NOMO-1 treated with dmso at 0.1 percent for 144 hours (cell line): ENCODE results near the gene HSD11B1.

Experiments used
- DNase-seq: peaks from one replicate; lab custom pipeline; 2025; ENCODE audit not compliant: unreplicated experiment; lab: John Stamatoyannopoulos, UW

HSD11B1 gene

DNA sequence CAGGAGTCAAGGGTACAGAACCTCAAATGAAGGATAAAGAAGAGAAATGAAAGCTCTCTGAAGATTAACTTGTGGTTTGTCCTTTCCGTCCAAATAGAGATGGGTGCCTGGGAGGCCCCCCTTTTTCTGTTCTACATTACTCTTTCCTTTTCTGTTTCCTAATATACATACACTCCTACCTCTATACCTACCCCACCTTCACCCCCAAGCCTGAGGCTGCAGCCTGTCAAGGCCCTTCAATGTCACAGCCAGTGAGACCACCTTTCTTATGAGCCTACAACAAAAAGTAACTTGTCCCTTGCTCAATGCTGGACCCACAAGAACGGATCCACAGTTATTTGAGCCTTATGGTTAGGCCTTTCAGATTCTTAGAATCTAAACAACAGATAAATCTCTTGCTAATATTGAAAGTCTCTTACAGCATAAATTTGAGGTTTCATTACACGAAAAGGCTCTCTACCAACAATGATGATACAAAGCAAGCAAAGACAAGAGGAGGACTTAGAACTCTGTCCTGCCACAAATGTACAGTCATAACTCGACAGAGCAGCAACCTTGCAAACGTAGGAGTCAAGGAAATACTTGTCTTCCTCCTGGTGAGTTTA is 47.1 kb downstream of the HSD11B1 start:
- DNase-seq = no peak

DNA sequence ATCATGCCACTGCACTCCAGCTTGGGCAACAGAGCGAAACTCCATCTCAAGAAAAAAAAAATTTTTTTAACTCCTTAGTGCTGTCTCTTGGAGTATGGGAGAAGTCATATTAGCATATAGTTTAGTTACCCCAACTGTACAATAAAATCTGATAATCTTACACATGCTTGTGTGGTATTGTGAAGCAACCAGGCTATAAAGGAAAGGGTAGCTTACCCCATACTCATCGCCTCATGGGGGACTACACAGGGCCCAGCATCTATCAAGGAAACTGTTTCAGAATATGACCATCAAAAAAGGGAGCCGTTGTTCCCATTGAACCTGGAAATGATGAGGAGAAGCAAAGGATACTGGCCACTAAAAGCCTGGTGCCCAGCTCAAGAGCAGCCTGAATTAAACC is 48.2 kb downstream of the HSD11B1 start:
- no peak for DNase-seq

DNA sequence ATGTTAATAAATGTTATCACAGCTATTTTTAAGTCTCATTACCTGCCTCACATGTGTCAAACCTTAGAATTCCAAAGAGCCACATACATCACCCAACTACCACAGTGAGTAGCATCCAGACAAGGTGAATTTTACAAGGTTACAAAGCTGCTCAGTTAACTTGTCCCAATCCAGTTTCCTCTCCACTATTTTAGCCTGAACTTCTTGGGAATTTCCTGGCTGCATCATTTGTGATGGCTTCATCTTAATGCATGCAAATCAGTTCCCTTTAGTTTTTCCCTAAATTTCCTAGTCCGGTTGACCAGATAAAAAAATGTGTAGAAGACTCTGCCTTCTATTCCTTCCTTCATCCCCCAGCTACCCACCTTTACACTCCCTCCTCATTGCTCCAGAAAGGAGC is 50.6 kb downstream of the HSD11B1 start:
- DNase-seq = no peak

DNA sequence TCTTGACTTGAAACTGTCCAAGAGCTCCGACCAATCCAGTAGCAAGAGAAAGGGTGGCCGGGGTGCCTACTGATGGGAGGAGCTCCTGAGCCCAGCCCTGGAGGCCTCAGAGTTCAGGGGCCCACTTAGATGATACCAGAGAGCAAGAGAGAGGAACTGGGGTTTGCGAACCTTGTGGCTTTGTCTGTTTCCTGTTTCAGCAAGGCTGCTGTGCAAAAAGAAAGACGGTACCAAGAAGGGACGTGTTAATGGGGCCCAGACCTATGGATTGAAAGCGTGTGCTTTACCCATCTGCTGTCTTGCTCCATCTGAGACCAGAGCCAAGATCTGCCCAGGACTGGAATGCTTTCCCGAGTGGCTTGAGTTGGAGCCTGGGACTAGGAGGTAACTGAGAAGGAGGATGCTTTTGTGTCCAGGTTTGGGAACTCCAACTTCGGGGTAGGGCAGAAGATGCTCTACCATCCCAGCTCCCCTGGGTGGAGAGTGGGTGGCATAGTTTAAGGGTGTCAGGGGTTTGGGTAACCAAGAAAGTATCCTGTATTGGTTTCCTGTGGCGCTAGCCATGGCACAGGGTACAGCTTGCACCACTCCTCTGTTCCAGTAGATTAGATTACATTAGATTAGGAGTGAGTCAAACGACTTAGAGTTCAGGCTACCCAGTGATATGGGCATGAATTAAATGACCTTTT is 51.4 kb downstream of the HSD11B1 start, which contains the start of gene TRAF3IP3:
TRAF3IP3 (plus strand) TSS at position 128 of the 689 bp plus-strand sequence. CDS start 3,987 bp downstream, outside the sequence.
- DNase-seq = peak; percentile 91

DNA sequence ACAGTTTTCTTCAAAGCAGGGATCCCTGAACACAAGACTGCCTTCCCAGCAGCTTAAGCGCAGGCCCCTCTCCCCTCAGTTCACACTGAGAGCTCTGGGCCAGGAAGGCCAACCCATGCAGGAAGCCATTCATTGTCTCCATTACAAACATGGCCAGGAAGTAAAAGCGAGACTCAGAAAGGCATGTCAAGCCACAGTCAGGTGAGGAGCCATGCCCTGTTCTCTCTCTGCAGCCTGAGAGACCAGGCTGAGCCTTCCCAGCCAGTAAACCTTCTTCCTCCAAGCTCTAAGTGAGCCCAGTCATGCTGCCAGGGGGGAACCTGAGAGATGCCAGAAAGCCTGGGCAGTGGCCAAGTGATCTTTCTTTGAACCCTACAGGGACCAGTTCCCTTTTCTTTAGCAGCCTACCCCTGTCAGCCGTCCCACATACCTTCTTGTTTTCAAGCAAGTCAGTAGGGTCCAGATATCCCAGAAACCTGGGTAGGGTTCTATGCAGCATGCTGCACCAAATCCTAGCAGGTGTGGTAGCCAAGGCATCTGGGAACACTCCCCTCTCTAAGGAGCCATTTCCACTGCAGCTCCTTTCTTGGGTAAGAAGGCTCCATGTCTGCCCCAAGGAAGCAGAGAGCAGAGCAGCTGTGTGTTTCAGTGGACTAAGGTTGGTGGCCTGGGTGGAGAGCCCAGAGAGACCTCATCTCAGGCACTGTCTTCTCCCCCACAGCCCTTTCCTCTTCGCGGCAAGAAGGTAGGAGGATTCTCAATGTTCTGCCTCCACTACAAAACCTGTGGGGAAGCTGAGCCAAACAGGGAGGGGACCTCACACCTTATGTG is 52.2 kb downstream of the HSD11B1 start:
- DNase-seq = peak; percentile 59

DNA sequence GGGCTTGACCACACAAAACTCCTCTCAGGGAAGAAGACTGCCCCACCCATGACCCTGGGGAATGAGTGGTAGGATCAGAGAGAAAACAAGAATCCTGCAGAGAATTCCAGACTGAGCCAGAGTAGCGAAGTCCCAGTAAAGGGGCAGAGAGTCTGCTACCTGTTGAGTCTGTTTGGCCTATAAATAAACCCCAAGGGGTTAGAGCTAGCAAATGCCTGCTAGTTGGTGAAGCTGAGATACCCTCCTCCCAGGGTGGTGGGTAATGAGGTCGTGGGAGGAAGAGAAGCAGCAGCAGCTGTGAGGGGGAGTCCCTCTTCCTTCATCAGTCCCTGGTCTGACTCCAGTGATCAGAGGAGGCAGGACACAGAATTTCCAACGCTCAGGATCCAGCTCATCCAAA is 53.8 kb downstream of the HSD11B1 start:
- DNase-seq = no peak

DNA sequence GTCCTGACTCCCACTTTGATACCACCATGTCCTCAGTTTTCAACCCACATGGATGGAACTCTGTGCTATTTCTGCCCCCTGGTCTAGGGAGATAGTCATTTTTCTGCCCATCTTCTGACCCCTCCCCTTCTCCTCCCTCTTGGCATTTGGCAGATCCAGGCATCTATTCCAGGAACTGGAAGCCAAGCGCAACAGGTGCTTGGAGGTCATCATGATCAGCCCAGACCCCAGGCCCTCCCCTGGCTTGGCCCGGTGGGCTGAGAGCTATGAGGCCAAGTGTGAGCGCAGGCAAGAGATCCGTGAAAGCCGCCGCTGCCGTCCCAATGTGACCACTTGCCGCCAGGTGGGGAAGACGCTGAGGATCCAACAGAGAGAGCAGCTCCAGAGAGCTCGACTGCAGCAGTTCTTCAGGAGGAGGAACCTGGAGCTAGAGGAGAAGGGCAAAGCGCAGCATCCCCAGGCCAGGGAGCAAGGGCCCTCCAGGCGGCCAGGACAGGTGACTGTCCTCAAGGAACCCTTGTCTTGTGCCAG is 55.2 kb downstream of the HSD11B1 start:
- no peak for DNase-seq

DNA sequence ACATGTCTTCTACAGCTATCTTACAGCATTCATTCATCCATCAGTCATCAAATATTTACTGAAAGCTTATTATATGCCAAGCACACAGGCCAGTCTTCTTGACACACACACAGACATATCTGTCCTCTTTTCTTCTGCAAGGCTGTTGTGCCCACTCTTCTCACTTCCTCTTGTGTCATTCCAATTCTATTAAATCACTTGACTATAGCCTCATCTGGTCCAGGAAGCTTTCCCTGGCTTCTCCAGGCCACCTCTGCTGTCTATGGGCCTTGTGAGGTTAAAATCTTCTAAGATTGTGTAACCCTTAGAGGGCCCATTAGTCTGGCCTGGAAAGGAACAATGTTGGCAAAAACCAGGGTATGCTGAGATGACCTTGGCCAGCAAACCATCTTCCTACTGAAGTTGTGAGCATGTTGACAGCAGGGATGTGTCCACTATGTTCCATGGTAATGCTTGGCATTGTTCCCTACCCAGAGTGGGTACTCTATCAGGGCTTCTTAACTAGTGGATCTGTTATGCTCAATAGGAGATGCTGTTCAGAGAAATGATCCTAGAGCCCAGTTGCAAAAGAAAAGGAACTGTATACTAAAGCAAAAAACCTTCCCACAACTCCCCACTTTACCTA is 56.5 kb downstream of the HSD11B1 start:
- no peak for DNase-seq

DNA sequence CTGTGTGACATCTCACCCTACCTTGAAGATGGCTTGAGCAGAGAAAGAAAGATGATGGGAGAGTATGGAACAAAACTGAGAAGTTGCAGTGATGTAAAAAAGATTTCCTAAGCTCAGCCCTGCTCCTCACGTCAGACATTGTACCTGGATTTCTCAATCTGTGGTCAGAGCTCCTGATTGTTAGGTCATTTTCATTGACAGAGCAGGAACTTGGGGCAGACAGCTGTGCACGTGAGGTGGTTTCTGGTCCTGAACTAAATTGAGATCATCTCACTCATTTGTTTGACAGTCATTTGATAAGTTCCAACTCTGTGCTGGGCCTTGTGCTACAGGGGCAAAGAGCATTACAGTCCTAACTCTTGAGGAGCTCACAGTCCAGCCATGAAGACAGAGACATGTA is 61.4 kb downstream of the HSD11B1 start:
- peak; percentile 44 for DNase-seq

DNA sequence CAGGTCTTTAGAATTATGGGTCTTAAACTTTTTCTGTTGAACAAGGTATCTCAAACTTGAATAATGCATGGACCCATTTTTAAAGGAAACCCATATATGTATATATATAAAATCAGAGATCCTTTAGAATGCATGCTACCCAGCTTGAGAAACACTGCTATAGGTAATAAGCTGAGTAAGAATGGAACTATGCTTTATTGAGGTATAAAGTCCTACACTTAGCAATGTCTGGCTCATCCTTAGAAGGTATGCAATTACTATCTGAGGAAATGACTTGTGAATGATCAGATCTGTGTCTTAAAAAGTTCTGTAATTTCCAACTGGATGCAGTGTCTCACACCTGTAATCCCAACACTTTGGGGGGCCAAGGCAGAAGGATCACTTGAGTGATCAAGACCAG is 62.5 kb downstream of the HSD11B1 start:
- no peak for DNase-seq

DNA sequence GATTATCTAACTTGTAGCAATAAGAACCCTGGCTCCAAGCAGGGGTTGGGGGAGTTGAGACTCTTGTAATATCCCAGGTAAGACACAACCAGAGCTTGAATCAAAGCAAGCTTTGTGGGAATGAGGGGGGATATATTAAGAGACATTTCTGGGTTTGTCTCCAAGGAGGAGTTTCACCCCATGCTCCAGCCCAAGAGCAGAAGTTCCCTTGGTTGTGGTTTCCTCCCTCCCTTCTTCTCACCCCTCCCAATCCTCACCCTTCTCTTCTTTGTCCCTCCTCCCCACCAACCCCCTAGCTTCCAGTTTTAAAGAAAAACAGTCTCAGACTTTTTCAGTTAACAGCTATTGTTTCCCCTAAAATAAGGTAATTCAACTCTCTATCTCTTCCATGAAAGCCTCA is 63.1 kb downstream of the HSD11B1 start:
- DNase-seq = peak; percentile 57

DNA sequence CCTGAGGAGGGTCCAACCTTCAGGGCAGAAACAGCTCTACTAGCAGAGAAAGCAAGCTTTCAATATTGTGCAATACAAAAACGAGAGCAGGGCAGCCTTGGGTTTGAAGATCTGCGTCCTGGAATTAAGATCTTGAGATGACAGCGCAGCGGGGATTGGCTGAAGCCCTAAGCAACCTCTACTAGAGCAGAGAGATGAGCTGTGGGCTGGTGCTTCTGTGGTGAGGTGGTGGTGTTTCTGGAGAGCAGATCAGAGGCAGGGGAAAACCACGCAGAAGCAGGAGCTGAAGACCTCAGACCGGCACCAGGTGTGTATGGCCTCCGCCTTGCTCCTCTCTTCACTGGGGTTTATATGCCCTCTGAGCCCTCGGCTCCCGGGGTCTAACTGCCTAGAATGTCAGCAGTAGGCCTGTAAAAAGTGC is 63.7 kb downstream of the HSD11B1 start:
- DNase-seq = peak; percentile 45

DNA sequence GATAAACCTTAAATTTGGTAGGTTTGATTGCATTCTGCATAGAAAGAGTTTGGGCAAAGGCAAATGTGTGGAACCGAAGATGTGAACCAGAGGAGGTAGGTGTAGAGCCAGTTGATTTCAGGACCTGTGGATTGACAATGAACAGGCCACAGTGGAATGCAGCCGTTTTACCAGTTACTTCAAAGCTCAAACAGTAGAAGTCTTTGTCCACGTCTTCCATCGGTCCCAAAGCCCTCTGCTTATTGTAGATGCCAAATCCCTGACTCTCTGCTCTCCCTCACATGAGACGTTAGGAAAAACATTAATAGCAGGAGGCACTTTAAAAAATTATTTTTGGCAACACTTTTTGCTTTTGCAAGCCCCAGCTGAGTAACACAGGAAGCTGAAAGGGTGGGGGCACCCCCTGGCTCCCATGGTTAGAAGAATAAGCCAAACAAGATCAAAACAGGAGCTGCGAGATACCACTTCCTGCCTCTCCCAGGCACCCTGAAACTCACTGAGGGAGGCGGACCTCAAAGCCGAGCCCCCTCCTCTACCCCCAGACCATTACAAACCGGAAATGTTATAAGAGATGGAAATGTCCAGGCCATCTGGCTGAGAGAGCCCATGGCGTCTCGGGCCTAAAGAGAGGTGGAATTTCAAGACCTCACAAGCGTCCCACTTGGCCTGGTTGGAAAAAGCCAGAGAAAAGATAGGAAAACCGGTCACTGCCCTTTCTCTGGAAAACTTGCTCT is 64.7 kb downstream of the HSD11B1 start:
- peak; percentile 33 for DNase-seq

DNA sequence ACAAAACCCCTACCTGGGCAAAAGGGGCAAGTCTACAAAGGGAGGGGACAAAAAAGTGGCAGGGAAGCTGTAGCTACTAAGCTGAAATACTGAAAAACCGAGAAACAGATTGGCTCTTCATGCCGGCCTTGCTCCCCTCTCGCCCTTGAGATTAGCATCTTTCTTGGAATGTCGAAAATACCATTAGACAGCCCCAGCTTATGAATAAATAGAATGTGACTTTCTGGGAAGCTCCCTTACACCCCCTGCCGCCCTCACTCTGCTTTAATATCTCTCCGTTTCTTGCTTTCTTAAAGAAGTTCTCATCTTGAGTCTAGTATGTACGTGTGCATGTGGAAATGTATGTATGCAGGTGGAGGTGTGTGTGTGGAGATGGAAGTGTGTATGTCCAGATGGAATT is 65.3 kb downstream of the HSD11B1 start:
- DNase-seq = no peak

DNA sequence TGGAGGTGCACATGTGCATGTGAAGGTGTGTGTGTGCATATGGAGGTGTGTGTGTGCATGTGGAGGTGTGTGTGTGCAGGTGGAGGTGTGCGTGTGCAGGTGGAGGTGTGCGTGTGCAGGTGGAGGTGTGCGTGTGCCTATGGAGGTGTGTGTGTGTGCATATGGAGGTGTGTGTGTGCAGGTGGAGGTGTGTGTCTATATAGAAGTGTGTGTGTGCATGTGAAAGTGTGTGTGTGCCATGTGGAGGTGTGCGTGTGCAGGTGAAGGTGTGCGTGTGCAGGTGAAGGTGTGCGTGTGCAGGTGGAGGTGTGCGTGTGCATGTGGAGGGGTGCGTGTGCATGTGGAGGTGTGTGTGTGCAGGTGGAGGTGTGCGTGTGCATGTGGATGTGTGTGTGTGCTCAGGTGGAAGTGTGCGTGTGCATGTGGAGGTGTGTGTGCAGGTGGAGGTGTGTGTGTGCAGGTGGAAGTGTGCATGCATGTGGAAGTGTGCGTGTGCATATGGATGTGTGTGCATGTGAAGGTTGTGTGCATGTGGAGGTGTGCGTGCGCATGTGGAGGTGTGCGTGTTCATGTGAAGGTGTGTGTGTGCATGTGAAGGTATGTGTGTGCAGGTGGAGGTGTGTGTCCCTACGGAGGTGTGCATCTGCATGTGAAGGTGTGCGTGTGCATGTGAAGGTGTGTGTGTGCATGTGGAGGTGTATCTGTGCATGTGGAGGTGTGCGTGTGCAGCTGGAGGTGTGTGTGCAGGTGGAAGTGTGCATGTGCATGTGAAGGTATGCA is 66.2 kb downstream of the HSD11B1 start:
- DNase-seq = no peak

DNA sequence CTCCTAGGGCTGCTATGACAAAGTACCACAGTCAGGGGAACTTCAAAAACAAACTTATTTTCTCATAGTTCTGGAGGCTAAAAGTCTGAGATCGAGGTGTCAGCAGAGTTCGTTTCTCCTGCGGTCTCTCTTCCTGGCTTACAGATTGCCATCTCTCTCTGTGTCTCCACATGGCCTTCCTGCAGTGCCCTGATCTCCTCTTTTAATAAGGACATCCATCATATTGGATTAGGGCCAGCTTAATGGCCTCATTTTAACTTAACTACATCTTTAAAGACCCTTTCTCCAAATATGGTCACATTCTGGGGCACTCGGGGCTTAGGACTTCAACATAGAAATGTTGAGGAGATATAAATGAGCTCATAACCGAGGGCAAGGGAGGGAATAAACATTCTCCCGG is 67.5 kb downstream of the HSD11B1 start:
- no peak for DNase-seq

DNA sequence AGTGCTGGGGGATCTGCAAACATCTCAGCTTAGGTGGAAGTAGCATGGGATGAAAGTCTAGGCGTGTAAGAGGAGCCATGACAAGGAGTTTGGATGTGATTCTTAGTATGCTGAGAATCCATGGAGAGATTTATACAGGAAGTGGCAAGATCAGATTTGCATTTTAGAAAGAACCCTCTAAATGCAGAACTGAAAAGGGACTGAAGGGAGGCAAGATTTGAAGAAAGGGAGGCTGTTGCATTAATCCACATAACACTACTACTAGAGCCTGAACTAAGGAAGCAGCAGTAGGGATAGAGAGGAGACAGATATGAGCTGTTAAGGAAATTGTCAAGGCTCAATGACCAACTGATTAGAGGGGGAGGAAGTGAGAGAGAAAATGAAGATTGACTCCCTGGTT is 69.9 kb downstream of the HSD11B1 start:
- no peak for DNase-seq

DNA sequence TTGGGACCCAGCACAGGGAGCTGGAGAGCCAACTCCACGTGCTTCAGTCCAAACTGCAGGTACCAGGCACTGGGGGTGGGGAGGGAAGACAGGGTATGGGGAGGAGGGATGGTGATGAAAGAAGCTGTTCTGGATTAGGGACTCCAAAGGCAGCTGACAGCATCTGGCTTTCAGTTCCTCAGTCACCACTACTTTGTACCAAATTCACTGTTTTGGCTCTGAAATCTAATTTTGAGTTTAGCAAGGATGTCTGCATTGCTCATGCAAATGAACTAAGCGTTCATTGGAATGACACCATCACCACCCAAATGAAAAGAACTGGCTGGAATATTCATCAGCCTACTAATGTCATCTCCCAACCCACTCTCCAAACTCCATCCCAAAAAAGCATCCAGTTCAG is 71.0 kb downstream of the HSD11B1 start:
- DNase-seq = no peak

DNA sequence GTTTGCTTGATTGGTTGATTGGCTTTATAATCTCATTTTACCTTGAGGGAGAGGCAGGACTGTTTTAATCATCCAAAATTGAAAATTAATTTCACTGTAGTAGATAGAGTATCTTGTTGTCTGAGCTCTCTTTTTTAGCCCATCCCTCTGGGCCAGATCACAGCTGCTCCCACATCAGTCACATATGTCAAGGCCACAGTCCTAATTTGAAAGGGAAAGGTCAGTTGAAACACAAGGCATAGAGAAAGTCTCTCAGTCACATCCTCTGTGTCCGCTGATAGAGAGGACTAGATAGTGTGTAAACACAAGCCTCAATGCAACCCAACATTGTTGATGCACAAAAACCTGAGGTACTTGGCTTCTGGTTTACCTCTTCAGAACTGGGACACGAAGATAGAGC is 72.9 kb downstream of the HSD11B1 start:
- no peak for DNase-seq

DNA sequence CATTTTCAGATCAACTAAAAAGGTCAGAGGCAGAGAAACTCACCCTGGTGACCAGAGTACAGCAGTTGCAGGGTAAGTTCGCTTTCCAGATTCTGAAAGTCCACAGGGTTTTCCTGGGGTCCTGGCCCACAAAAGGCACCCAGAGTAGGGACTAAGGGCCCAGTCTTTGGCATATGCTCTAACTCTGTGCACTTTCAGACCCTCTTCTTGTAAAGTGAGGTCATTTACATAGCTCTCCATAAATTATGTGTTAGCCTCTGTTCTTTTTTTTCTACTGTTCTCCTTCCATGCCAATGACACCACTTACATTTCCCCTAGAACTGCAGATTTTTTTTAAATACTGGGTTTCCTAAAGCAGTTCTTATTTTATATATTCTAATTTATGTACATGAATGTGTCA is 73.5 kb downstream of the HSD11B1 start:
- DNase-seq = no peak
